Measurements from ENCODE around the gene HTR2B. TPM values are rescaled to one million over a fixed set of nuclear protein-coding genes. Genes with fewer than 3 reads are reported as not detected.
"Not testable (repeated sequence)": the region's sequence is repeated elsewhere in the genome, so short reads cannot be mapped to it uniquely, and the experiment has no call there.

HTR2B gene
- polyA plus RNA-seq, 4 donors = 12.5 to 24.1 (median 14.8) TPM

GRCh38 chr2:231100321-231100720 is 24.5 kb downstream of the HTR2B start:
- DNase-seq (ENCODE audit: low read depth in 4 of 4, low spot score in 2 of 4) = not testable (repeated sequence)

- no peak for DNase-seq (ENCODE audit: low read depth in 4 of 4, low spot score in 2 of 4)
These were observed 24.9 kb downstream of the HTR2B start for GRCh38 chr2:231099918-231100317.

GRCh38 chr2:231094736-231095346 is 30.0 kb downstream of the HTR2B start:
- no peak for DNase-seq (ENCODE audit: low read depth in 4 of 4, low spot score in 2 of 4)

GRCh38 chr2:231093933-231094332 is 30.9 kb downstream of the HTR2B start:
- no peak for DNase-seq (ENCODE audit: low read depth in 4 of 4, low spot score in 2 of 4)

GRCh38 chr2:231088754-231089153 is 36.1 kb downstream of the HTR2B start:
- no peak for DNase-seq (ENCODE audit: low read depth in 4 of 4, low spot score in 2 of 4)

- no peak for DNase-seq (ENCODE audit: low read depth in 4 of 4, low spot score in 2 of 4)
These were observed 40.3 kb downstream of the HTR2B start for GRCh38 chr2:231084565-231084964.

- DNase-seq (ENCODE audit: low read depth in 4 of 4, low spot score in 2 of 4) = no peak
These were observed 55.3 kb downstream of the HTR2B start for GRCh38 chr2:231069379-231070054.

GRCh38 chr2:231068525-231069222 is 56.2 kb downstream of the HTR2B start:
- no peak for DNase-seq (ENCODE audit: low read depth in 4 of 4, low spot score in 2 of 4)

- not testable (repeated sequence) for DNase-seq (ENCODE audit: low read depth in 4 of 4, low spot score in 2 of 4)
These were observed 57.3 kb downstream of the HTR2B start for GRCh38 chr2:231067531-231067930.

- DNase-seq (ENCODE audit: low read depth in 4 of 4, low spot score in 2 of 4) = no peak
These were observed 58.9 kb downstream of the HTR2B start for GRCh38 chr2:231065966-231066365.

GRCh38 chr2:231063347-231063746 is 61.5 kb downstream of the HTR2B start:
- no peak for DNase-seq (ENCODE audit: low read depth in 4 of 4, low spot score in 2 of 4)

- DNase-seq (ENCODE audit: low read depth in 4 of 4, low spot score in 2 of 4) = no peak
These were observed 62.1 kb downstream of the HTR2B start for GRCh38 chr2:231062776-231063175.

GRCh38 chr2:231059756-231060155 is 65.1 kb downstream of the HTR2B start:
- no peak for DNase-seq (ENCODE audit: low read depth in 4 of 4, low spot score in 2 of 4)

GRCh38 chr2:231058761-231059550 is 65.9 kb downstream of the HTR2B start:
- DNase-seq (ENCODE audit: low read depth in 4 of 4, low spot score in 2 of 4) = no peak

Other genes starting within 250 kb of the HTR2B start
- gene GPR55, start 199.8 kb downstream of the HTR2B start, polyA plus RNA-seq (ENCODE audit: insufficient read length in 4 of 4) = under 1 TPM; 0.18 to 0.44 (median 0.23) TPM
- not detected for gene SPATA3, start 128.9 kb downstream of the HTR2B start, polyA plus RNA-seq (ENCODE audit: insufficient read length in 4 of 4)
- 1 to 10 TPM; 4.0 to 6.2 (median 4.4) TPM for gene C2orf72, start 87.5 kb downstream of the HTR2B start, polyA plus RNA-seq (ENCODE audit: insufficient read length in 4 of 4)
- 100 to 1,000 TPM in 2 of 4 donors, 10 to 100 TPM in 2; 83.3 to 110 (median 100) TPM for gene PSMD1, start 68.2 kb downstream of the HTR2B start, polyA plus RNA-seq (ENCODE audit: insufficient read length in 4 of 4)
- 10 to 100 TPM; 23.9 to 36.5 (median 28.8) TPM for gene ARMC9, start 73.6 kb upstream of the HTR2B start, polyA plus RNA-seq (ENCODE audit: insufficient read length in 4 of 4)